Spleen (tissue), 11 donors: ENCODE results near the gene ADAM10. TPM values are rescaled to one million over a fixed set of nuclear protein-coding genes. Genes with fewer than 3 reads are reported as not detected.

Source experiments
- DNase-seq: peaks from one replicate; pipeline ENCODE4 v3.0.0-alpha.2; 2020
- H3K27ac ChIP-seq, 8 donors: fragments of 200-600 bp; sonication (generic) in 7 of 8; 1 replicate in 4 of 8; 2 replicates in 4 of 8; pipeline versions ENCODE4 v1.5.0 to v1.8.0; 2016 to 2021; ENCODE audit warnings: inconsistent platforms in 4 of 8, mild to moderate bottlenecking in 4 of 8, moderate library complexity in 1 of 8
- H3K27me3 ChIP-seq, 7 donors: fragments of 200-600 bp; sonication (generic) in 6 of 7; replicated peaks in 1 of 7; 1 replicate in 4 of 7; 2 replicates in 3 of 7; pipeline versions ENCODE4 v1.5.0 to v1.8.0; 2016 to 2021; ENCODE audit warnings: inconsistent platforms in 3 of 7, mild to moderate bottlenecking in 1 of 7
- H3K36me3 ChIP-seq, 6 donors: fragments of 200-600 bp; sonication (generic) in 5 of 6; 1 replicate in 4 of 6; 2 replicates in 2 of 6; pipeline versions ENCODE4 v1.5.0 to v1.8.0; 2016 to 2021; ENCODE audit warnings: inconsistent platforms in 2 of 6
- H3K4me1 ChIP-seq, 6 donors: fragments of 200-600 bp; sonication (generic) in 5 of 6; 1 replicate in 3 of 6; 2 replicates in 3 of 6; pipeline versions ENCODE4 v1.5.0 to v1.8.0; 2016 to 2021; ENCODE audit warnings: inconsistent platforms in 3 of 6
- H3K4me3 ChIP-seq, 8 donors: fragments of 200-600 bp; sonication (generic) in 7 of 8; 1 replicate in 4 of 8; 2 replicates in 4 of 8; pipeline versions ENCODE4 v1.5.0 to v1.8.0; 2016 to 2021; ENCODE audit warnings: inconsistent platforms in 4 of 8, mild to moderate bottlenecking in 4 of 8, moderate library complexity in 2 of 8
- H3K9me3 ChIP-seq, 8 donors: fragments of 200-600 bp; sonication (generic) in 7 of 8; 1 replicate in 4 of 8; 2 replicates in 4 of 8; pipeline versions ENCODE4 v1.5.0 to v1.8.0; 2016 to 2021; ENCODE audit warnings: inconsistent platforms in 4 of 8
- POLR2A ChIP-seq, 3 donors: fragments of 450-650 bp; IDR thresholded peaks; one replicate each; pipeline ENCODE4 v1.5.1; 2017; ENCODE audit warnings: antibody characterized with exemption in 3 of 3, mild to moderate bottlenecking in 1 of 3
- POLR2AphosphoS5 ChIP-seq, 3 donors: sonication (generic); formaldehyde crosslinking; IDR thresholded peaks; one replicate each; pipeline ENCODE4 v1.5.1; 2017; ENCODE audit warnings: antibody characterized with exemption in 3 of 3
- WGBS, 5 donors: extraction: QIAGEN DNeasy Blood & Tissue Kit in 3 of 5; methylation state at CpG; one replicate each; pipeline versions ENCODE4 v1.1.5 to v1.1.7; 2013 to 2018; 5-methylcytosine and 5-hydroxymethylcytosine counted together
- intact Hi-C: fragments of 100-400 bp; cut with DNase I; formaldehyde crosslinking; loops from one replicate; pipeline ENCODE4 v1.15.0; 2023; ENCODE audit warnings: low total_unique reads
- polyA plus RNA-seq, 3 donors: library from polyadenylated mRNA; stranded (reverse); fragments of 200-250 nt; gene quantifications; one replicate each; pipeline ENCODE4 v1.2.1, GENCODE V29; 2013
- total RNA-seq, 7 donors: library from RNA; depleted of rRNA in 3 of 7; stranded (reverse); fragments of >200 nt in 3 of 7; fragmentation: NEBNext Ultra II Directional in 4 of 7; extraction: Animal tissue kit (Norgen Biotek cat#: 25700) in 4 of 7; gene quantifications; one replicate each; pipeline versions ENCODE4 v1.1.0 to v1.2.1, GENCODE V29; 2016 to 2021
- TF ChIP-seq, protein P1 (sequence below), 11 experiments: fragments of 200-600 bp in 7 of 11; fragments of 450-650 bp in 4 of 11; sonication (generic) in 4 of 11; IDR thresholded peaks in 8 of 11; conservative IDR thresholded peaks in 3 of 11; 1 replicate in 7 of 11; 2 replicates in 4 of 11; pipeline versions ENCODE4 v1.4.0 to v1.8.0; 2016 to 2021; ENCODE audit warnings: antibody characterized with exemption in 11 of 11, inconsistent platforms in 4 of 11, mild to moderate bottlenecking in 1 of 11
- donor health status: healthy with polysubstance abuse.
- donor health status: DM: no; HTN: no; CAD: no; lungs with moderate emphysema.
- donor health status: DM: no; HTN: no; CAD: no.
- donor health status: Bipolar disorder and iron deficiency.
- donor health status: healthy.
- donor health status: DM: no; HTN: no; CAD: no.
- donor health status: DM: yes; HTN: yes; CAD: no.

The ADAM10 gene
- total and polyA plus RNA-seq, 10 donors, result 7.6 to 205 (median 123) TPM

DNA sequence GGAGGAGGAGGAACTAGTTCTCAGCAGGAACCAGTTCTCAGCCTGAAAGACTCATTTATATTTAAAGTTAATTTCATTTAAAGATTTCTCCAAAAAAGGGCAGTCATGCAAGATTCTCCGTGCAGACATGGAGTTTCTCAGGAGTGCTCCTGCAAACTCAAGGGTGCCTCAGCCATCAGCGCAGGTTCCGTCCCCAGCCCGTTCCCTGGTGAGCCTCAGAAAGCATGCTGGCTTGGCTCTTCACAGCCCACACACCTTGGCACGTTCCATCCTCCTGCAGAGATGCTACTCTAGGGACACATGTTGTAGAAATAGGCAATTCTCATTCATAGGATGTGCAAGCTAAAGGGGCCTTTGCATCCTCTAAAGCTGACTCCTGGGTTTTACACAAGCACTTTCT is 194.7 kb downstream of the ADAM10 start:
- TF ChIP-seq POLR2A (IDR thresholded peaks at IDR 0.05) (no peak), POLR2AphosphoS5 (IDR thresholded peaks at IDR 0.05) (no peak)
- TF ChIP-seq, protein P1, sequence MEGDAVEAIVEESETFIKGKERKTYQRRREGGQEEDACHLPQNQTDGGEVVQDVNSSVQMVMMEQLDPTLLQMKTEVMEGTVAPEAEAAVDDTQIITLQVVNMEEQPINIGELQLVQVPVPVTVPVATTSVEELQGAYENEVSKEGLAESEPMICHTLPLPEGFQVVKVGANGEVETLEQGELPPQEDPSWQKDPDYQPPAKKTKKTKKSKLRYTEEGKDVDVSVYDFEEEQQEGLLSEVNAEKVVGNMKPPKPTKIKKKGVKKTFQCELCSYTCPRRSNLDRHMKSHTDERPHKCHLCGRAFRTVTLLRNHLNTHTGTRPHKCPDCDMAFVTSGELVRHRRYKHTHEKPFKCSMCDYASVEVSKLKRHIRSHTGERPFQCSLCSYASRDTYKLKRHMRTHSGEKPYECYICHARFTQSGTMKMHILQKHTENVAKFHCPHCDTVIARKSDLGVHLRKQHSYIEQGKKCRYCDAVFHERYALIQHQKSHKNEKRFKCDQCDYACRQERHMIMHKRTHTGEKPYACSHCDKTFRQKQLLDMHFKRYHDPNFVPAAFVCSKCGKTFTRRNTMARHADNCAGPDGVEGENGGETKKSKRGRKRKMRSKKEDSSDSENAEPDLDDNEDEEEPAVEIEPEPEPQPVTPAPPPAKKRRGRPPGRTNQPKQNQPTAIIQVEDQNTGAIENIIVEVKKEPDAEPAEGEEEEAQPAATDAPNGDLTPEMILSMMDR (IDR thresholded peaks at IDR 0.05 in 8 of 11, conservative IDR thresholded peaks at IDR 0.05 in 3 of 11), result no peak
- Histone ChIP-seq H3K27ac (no peak overlapping the region), H3K9me3 (no peaks in the 10 kb centered on the region), H3K27me3 (peaks cover 0 to 4% (median 0%) of the 10 kb centered on the region in 7 donors), H3K36me3 (no peaks in the 10 kb centered on the region), H3K4me3 (no peak overlapping the region), H3K4me1 (peaks cover 0 to 27% (median 11%) of the 10 kb centered on the region in 6 donors)
- DNase-seq, result no peak
- WGBS, 5 donors, result 80 to 95% (median 91%) methylated on average over 5 of the region's 5 CpGs
- intact Hi-C loops, result no loop called here

DNA sequence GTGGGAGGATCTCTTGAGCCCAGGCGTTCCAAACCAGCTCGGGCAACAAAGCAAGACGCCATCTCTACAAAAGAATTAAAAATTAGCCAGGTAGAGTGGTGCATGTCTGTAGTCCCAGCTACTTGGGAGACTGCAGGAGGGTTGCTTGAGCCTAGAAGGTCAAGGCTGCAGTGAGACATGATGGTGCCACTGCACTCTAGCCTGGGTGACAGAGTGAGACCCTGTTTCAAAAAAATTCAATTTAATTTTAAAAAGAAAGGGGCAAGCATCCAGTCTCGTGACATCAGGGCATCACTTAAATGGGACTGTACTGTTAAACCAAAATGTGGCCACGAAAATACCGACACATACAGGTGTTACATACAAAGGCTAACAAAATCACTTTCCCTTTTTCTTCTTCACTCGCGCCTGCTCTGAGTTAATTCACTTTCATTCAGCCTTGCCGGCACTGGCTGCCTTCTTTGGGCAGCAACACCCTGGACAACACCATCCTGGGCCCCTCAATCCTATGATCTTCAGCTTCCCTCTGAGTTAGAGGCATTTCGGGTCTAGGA is 196.1 kb downstream of the ADAM10 start:
- Histone ChIP-seq H3K36me3 (no peaks in the 10 kb centered on the region), H3K27ac (no peak overlapping the region), H3K27me3 (peaks cover 0 to 4% (median 0%) of the 10 kb centered on the region in 7 donors), H3K4me1 (peaks cover 0 to 27% (median 11%) of the 10 kb centered on the region in 6 donors), H3K4me3 (no peak overlapping the region), H3K9me3 (no peaks in the 10 kb centered on the region)
- intact Hi-C loops, result no loop called here
- 85 to 93% (median 89%) methylated on average over 10 of the region's 10 CpGs for WGBS, 5 donors
- TF ChIP-seq, protein P1 (IDR thresholded peaks at IDR 0.05 in 8 of 11, conservative IDR thresholded peaks at IDR 0.05 in 3 of 11), result no peak
- no peak for TF ChIP-seq POLR2A (IDR thresholded peaks at IDR 0.05)
- no peak for DNase-seq

DNA sequence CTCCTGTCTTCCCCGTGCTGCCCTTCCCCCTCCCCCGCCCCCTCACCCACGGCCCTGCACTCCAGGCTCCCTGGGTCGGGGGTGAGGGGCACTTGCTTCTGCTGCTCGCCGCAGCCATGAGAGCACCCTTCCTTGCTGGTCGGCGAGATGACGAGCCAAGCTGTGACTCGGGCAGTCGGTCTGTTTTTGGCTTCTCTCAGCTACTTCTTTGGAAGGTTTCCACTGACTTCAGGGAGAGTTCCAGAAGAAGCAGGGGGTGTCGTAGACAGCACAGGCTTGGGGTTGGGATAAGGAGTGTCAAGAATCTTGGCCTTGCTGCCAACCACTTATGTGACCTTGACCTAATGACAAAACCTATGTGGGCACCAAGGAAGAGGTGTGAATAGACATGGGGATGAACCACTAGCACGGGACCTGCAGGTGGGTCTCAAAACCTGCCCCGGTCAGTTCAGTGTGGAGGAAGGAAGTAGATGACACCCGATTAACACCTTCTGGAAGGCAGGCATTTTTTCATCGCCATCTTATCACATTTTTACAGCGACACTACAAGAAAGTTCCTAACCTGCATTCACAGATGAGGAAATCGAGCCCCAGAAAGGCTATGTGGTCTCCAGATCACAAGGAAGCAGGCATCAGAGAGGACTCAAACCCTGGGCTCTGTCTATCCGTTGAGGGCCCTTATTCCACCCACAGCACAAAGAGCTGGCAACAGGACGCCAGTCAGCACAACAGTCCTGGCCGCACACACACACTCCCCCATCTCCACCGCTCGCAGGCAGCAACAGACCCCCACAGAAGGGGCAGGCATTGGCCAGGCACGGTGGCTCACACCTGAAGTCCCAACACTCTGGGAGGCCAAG is 196.8 kb downstream of the ADAM10 start:
- Histone ChIP-seq H3K27me3 (peaks cover 0 to 4% (median 0%) of the 10 kb centered on the region in 7 donors), H3K4me3 (no peak overlapping the region), H3K4me1 (peaks cover 0 to 27% (median 11%) of the 10 kb centered on the region in 6 donors), H3K9me3 (no peaks in the 10 kb centered on the region), H3K27ac (peak overlapping the region in 5 of 8 donors; percentile 15 to 65 (median 62)), H3K36me3 (no peaks in the 10 kb centered on the region)
- intact Hi-C loops, result no loop called here
- 80 to 88% (median 81%) methylated on average over 24 of the region's 24 CpGs for WGBS, 5 donors
- no peak for DNase-seq
- TF ChIP-seq POLR2A (IDR thresholded peaks at IDR 0.05), result no peak
- peak in 2 of 3 donors; percentile 43 to 49 for TF ChIP-seq POLR2AphosphoS5 (IDR thresholded peaks at IDR 0.05)

DNA sequence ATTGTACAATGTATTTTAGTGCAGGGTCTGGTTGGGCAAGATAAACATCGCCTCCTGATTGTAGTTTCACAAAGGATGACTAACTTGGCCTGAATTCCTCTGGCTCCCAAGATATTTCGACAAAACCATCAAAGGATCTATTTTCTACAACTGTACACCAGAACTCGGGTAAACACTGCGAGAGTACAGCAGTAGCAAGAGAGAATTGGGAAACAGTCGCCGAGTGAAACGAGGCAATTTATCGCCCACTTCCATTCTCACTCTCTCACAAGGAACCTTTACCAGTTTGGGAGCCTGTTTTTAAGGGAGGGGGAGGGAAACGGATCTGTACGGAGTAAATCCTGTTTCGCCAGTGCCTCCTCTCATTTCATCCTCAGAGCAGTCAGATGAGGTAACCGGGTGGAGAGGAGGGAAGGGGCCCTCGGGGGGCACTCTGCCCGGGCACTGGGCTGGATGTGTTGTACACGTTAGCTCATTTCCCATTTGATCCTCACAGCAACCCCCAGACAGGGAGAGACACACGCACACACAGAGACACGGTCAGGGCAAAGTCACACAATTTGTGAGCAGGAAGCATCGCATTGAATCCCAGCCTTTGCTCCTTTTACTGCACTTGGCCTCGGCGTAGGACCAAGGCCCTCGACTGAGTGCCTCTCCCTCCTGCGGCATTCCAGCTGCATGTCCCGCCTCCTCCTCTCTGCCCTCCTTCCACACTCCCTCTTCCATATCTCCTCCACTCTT is 197.6 kb downstream of the ADAM10 start:
- no peak for DNase-seq
- TF ChIP-seq, protein P1 (IDR thresholded peaks at IDR 0.05 in 8 of 11, conservative IDR thresholded peaks at IDR 0.05 in 3 of 11), result no peak
- TF ChIP-seq POLR2A (IDR thresholded peaks at IDR 0.05), result no peak
- no peak for TF ChIP-seq POLR2AphosphoS5 (IDR thresholded peaks at IDR 0.05)
- Histone ChIP-seq H3K27me3 (peaks cover 0 to 4% (median 0%) of the 10 kb centered on the region in 7 donors), H3K9me3 (no peaks in the 10 kb centered on the region), H3K27ac (peak overlapping the region in 6 of 8 donors; percentile 15 to 65 (median 58)), H3K4me1 (peaks cover 0 to 30% (median 13%) of the 10 kb centered on the region in 6 donors), H3K4me3 (no peak overlapping the region), H3K36me3 (no peaks in the 10 kb centered on the region)
- WGBS, 5 donors, result 43 to 60% (median 54%) methylated on average over 23 of the region's 23 CpGs
- intact Hi-C loops, result no loop called here
